Measurements from ENCODE around the gene FUT7.

Gene FUT7

GRCh38 chr9:137020771-137021567 lies 10.9 kb downstream of the FUT7 start:
- H3K4me3 Mint-ChIP-seq, result no peak overlapping the region
- H3K36me3 Mint-ChIP-seq, result no peaks in the 10 kb centered on the region
- no peaks in the 10 kb centered on the region for H3K27me3 Mint-ChIP-seq
- no peak overlapping the region for H3K27ac Mint-ChIP-seq
- H3K9me3 Mint-ChIP-seq, result no peaks in the 10 kb centered on the region
- no peaks in the 10 kb centered on the region for H3K4me1 Mint-ChIP-seq

- H3K9me3 Mint-ChIP-seq, result no peaks in the 10 kb centered on the region
- no peaks in the 10 kb centered on the region for H3K36me3 Mint-ChIP-seq
- no peaks in the 10 kb centered on the region for H3K4me1 Mint-ChIP-seq
- no peak overlapping the region for H3K27ac Mint-ChIP-seq
- H3K4me3 Mint-ChIP-seq, result no peak overlapping the region
- no peaks in the 10 kb centered on the region for H3K27me3 Mint-ChIP-seq
Observed at GRCh38 chr9:137019891-137020683, 11.8 kb downstream of the FUT7 start.

- H3K27ac Mint-ChIP-seq, result no peak overlapping the region
- no peak overlapping the region for H3K4me3 Mint-ChIP-seq
- no peaks in the 10 kb centered on the region for H3K27me3 Mint-ChIP-seq
- H3K9me3 Mint-ChIP-seq, result no peaks in the 10 kb centered on the region
- no peaks in the 10 kb centered on the region for H3K4me1 Mint-ChIP-seq
- no peaks in the 10 kb centered on the region for H3K36me3 Mint-ChIP-seq
Observed at GRCh38 chr9:137018761-137019559, 12.9 kb downstream of the FUT7 start.

- H3K9me3 Mint-ChIP-seq, result no peaks in the 10 kb centered on the region
- no peak overlapping the region for H3K27ac Mint-ChIP-seq
- H3K27me3 Mint-ChIP-seq, result no peaks in the 10 kb centered on the region
Observed at GRCh38 chr9:137017791-137018497, 13.9 kb downstream of the FUT7 start.

GRCh38 chr9:137017071-137017470 lies 14.8 kb downstream of the FUT7 start:
- Mint-ChIP-seq H3K9me3 (no peaks in the 10 kb centered on the region), H3K4me1 (no peaks in the 10 kb centered on the region), H3K36me3 (no peaks in the 10 kb centered on the region), H3K27ac (no peak overlapping the region), H3K27me3 (no peaks in the 10 kb centered on the region), H3K4me3 (no peak overlapping the region)

More at GRCh38 chr9:137017791-137018497, 13.9 kb downstream of the FUT7 start:
- H3K4me3 Mint-ChIP-seq, result no peak overlapping the region
- no peaks in the 10 kb centered on the region for H3K4me1 Mint-ChIP-seq
- H3K36me3 Mint-ChIP-seq, result no peaks in the 10 kb centered on the region

- H3K4me3 Mint-ChIP-seq, result no peak overlapping the region
- no peak overlapping the region for H3K27ac Mint-ChIP-seq
- no peaks in the 10 kb centered on the region for H3K36me3 Mint-ChIP-seq
Observed at GRCh38 chr9:137016436-137016835, 15.5 kb downstream of the FUT7 start.

GRCh38 chr9:137015976-137016375 lies 15.9 kb downstream of the FUT7 start:
- H3K27me3 Mint-ChIP-seq, result no peaks in the 10 kb centered on the region
- no peak overlapping the region for H3K27ac Mint-ChIP-seq
- H3K4me3 Mint-ChIP-seq, result no peak overlapping the region
- H3K9me3 Mint-ChIP-seq, result no peaks in the 10 kb centered on the region
- H3K36me3 Mint-ChIP-seq, result no peaks in the 10 kb centered on the region
- no peaks in the 10 kb centered on the region for H3K4me1 Mint-ChIP-seq

More at GRCh38 chr9:137016436-137016835, 15.5 kb downstream of the FUT7 start:
- H3K9me3 Mint-ChIP-seq, result no peaks in the 10 kb centered on the region
- no peaks in the 10 kb centered on the region for H3K27me3 Mint-ChIP-seq
- no peaks in the 10 kb centered on the region for H3K4me1 Mint-ChIP-seq

- no peak overlapping the region for H3K27ac Mint-ChIP-seq
- H3K36me3 Mint-ChIP-seq, result no peaks in the 10 kb centered on the region
- no peaks in the 10 kb centered on the region for H3K27me3 Mint-ChIP-seq
- no peak overlapping the region for H3K4me3 Mint-ChIP-seq
- no peaks in the 10 kb centered on the region for H3K4me1 Mint-ChIP-seq
- H3K9me3 Mint-ChIP-seq, result no peaks in the 10 kb centered on the region
Observed at GRCh38 chr9:137015540-137015930, 16.4 kb downstream of the FUT7 start.

GRCh38 chr9:137014776-137015539 lies 16.9 kb downstream of the FUT7 start:
- Mint-ChIP-seq H3K4me3 (no peak overlapping the region), H3K36me3 (no peaks in the 10 kb centered on the region), H3K4me1 (no peaks in the 10 kb centered on the region), H3K27me3 (no peaks in the 10 kb centered on the region), H3K27ac (no peak overlapping the region), H3K9me3 (no peaks in the 10 kb centered on the region)

GRCh38 chr9:137014166-137014565 lies 17.7 kb downstream of the FUT7 start:
- no peaks in the 10 kb centered on the region for H3K4me1 Mint-ChIP-seq
- H3K9me3 Mint-ChIP-seq, result no peaks in the 10 kb centered on the region
- H3K4me3 Mint-ChIP-seq, result no peak overlapping the region
- no peaks in the 10 kb centered on the region for H3K27me3 Mint-ChIP-seq
- H3K36me3 Mint-ChIP-seq, result no peaks in the 10 kb centered on the region
- no peak overlapping the region for H3K27ac Mint-ChIP-seq

- no peak overlapping the region for H3K27ac Mint-ChIP-seq
- H3K4me3 Mint-ChIP-seq, result no peak overlapping the region
- H3K27me3 Mint-ChIP-seq, result no peaks in the 10 kb centered on the region
- H3K36me3 Mint-ChIP-seq, result no peaks in the 10 kb centered on the region
- no peaks in the 10 kb centered on the region for H3K4me1 Mint-ChIP-seq
- H3K9me3 Mint-ChIP-seq, result no peaks in the 10 kb centered on the region
Observed at GRCh38 chr9:137013571-137013940, 18.3 kb downstream of the FUT7 start.

- H3K4me1 Mint-ChIP-seq, result no peaks in the 10 kb centered on the region
Observed at GRCh38 chr9:137012694-137013570, 19.0 kb downstream of the FUT7 start.

GRCh38 chr9:137011907-137012675 lies 19.8 kb downstream of the FUT7 start:
- Mint-ChIP-seq H3K4me1 (no peaks in the 10 kb centered on the region), H3K9me3 (no peaks in the 10 kb centered on the region), H3K36me3 (no peaks in the 10 kb centered on the region), H3K4me3 (no peak overlapping the region), H3K27ac (no peak overlapping the region), H3K27me3 (no peaks in the 10 kb centered on the region)

More at GRCh38 chr9:137012694-137013570, 19.0 kb downstream of the FUT7 start:
- H3K9me3 Mint-ChIP-seq, result no peaks in the 10 kb centered on the region
- H3K36me3 Mint-ChIP-seq, result no peaks in the 10 kb centered on the region
- no peak overlapping the region for H3K4me3 Mint-ChIP-seq
- H3K27ac Mint-ChIP-seq, result no peak overlapping the region
- no peaks in the 10 kb centered on the region for H3K27me3 Mint-ChIP-seq

All from activated naive CD4-positive, alpha-beta T cell treated with anti-CD3 and anti-CD28 coated beads, Interleukin-2, amount 50 U/mL, for 24 hours (primary cell).